ENCODE results near the gene PRICKLE2. TPM values are rescaled to one million over a fixed set of nuclear protein-coding genes. Genes with fewer than 3 reads are reported as not detected.

PRICKLE2 gene
- total RNA-seq, 1 experiment from 2014 or later: 9.6 TPM

DNA sequence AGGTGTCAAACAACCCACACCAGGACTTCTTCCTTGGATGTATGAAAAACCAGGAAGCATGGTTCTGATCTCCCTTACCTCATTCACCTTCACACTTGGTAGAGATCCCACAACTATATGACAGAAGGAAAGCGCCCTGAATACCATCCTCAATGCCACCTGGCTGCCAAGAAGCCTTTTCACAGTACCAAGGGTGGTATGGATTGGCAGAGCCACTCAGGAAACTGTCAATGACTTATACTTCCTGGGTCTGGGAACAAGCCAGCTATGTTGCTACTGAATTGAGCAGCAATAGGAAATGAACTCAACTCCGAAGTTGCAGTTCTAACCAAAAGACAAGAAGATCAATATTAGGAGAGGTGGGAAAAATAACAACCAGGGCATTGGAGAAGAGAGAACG is 129.5 kb downstream of the PRICKLE2 start:
- H3K4me1 Mint-ChIP-seq (ENCODE audit: insufficient read depth, unreplicated experiment): no peaks in the 10 kb centered on the region
- peaks cover 5% of the 10 kb centered on the region for H3K36me3 Mint-ChIP-seq (ENCODE audit: insufficient read depth, unreplicated experiment)
- POLR2A ChIA-PET: interaction anchor here (0.9 kb wide), 1 partner anchor 10 kb away, joined by 3 read pairs; no protein-coding TSS in a partner anchor
- BruUV-seq (replicated peaks): no TSS peak
- no peaks in the 10 kb centered on the region for H3K9me3 Mint-ChIP-seq (ENCODE audit: unreplicated experiment)
- no peak overlapping the region for H3K4me3 Mint-ChIP-seq (ENCODE audit: unreplicated experiment)
- TF ChIP-seq, protein P1, sequence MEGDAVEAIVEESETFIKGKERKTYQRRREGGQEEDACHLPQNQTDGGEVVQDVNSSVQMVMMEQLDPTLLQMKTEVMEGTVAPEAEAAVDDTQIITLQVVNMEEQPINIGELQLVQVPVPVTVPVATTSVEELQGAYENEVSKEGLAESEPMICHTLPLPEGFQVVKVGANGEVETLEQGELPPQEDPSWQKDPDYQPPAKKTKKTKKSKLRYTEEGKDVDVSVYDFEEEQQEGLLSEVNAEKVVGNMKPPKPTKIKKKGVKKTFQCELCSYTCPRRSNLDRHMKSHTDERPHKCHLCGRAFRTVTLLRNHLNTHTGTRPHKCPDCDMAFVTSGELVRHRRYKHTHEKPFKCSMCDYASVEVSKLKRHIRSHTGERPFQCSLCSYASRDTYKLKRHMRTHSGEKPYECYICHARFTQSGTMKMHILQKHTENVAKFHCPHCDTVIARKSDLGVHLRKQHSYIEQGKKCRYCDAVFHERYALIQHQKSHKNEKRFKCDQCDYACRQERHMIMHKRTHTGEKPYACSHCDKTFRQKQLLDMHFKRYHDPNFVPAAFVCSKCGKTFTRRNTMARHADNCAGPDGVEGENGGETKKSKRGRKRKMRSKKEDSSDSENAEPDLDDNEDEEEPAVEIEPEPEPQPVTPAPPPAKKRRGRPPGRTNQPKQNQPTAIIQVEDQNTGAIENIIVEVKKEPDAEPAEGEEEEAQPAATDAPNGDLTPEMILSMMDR (IDR thresholded peaks at IDR 0.05; ENCODE audit: unreplicated experiment): no peak
- intact Hi-C loops (cut with micrococcal nuclease): no loop called here
- no peak for DNase-seq (ENCODE audit: unreplicated experiment)
- no peaks in the 10 kb centered on the region for H3K27me3 Mint-ChIP-seq (ENCODE audit: insufficient read depth, unreplicated experiment)
- H3K27ac Mint-ChIP-seq (ENCODE audit: low read depth, unreplicated experiment): no peak overlapping the region
- CTCF ChIA-PET: interaction anchor here (0.6 to 0.8 kb wide), 3 partner anchors 28 to 394 kb away, joined by 3 read pairs; no protein-coding TSS in a partner anchor

DNA sequence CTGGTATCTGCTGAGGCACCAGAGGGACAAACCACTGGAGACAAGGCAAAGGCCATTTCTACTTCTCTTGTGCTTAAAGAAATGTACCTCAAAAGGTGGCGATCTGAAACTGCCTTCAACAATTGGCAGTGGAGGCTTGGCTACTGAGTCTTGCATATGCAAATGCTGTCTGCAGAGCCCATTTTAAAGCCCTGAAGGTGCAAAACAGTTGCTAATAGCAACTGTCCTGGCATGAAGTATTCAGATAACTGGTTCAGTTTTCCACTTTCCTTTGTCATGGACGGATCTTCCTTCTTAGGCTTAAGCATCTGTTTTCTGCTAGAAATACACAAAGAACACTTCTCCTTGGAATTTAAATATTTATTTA is 130.6 kb downstream of the PRICKLE2 start:
- no peaks in the 10 kb centered on the region for H3K4me1 Mint-ChIP-seq (ENCODE audit: insufficient read depth, unreplicated experiment)
- BruUV-seq (replicated peaks): no TSS peak

DNA sequence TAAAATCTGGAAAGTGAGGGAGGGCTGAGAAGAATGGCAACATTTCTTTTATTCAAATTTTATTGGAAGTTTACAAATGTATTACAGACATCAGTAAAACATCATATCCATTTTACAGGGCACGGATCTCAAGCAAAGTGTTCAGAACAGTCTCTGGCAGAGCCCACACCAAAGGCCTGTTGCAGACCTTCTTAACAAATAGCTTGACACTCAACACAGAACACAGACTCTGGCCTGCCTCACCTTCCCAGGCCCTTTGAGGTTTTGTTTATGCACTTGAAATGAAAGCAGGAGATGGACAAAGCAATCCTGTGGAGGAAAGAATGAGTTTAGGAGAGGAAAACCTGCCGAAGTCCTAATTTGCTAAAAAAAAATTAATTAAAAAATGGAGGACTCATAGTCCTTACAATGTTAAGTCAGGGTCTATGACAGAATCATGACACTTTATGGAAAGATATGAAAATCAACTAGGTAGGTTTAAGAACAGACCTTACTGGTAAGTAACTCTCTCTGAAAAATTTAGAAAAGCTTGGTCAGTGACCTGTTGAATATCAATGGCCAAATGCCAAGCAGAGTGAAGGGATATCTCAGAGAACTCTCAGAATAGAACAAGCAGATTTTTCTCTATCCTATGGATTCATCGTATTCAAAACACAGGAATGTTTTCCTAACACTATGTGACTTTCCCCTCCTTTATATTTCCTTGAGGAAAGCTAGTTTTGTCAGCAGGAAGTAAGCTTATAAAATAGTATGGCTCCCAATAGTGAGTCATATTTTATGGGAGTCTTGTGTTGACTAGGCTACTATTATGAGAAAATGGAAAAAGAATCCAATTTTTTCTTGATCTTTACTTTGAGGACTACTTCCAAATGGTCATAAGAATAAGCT is 131.2 kb downstream of the PRICKLE2 start:
- no TSS peak for BruUV-seq (replicated peaks)
- intact Hi-C loops (cut with micrococcal nuclease): no loop called here
- no peaks in the 10 kb centered on the region for H3K27me3 Mint-ChIP-seq (ENCODE audit: insufficient read depth, unreplicated experiment)
- H3K4me1 Mint-ChIP-seq (ENCODE audit: insufficient read depth, unreplicated experiment): no peaks in the 10 kb centered on the region
- H3K9me3 Mint-ChIP-seq (ENCODE audit: unreplicated experiment): no peaks in the 10 kb centered on the region
- CTCF ChIA-PET: interaction anchor here (0.9 kb wide), 1 partner anchor 391 kb away, joined by 6 read pairs; no protein-coding TSS in a partner anchor
- TF ChIP-seq, protein P1 (IDR thresholded peaks at IDR 0.05; ENCODE audit: unreplicated experiment): no peak
- POLR2A ChIA-PET: no interaction called here
- H3K36me3 Mint-ChIP-seq (ENCODE audit: insufficient read depth, unreplicated experiment): peaks cover 5% of the 10 kb centered on the region
- no peak overlapping the region for H3K27ac Mint-ChIP-seq (ENCODE audit: low read depth, unreplicated experiment)
- DNase-seq (ENCODE audit: unreplicated experiment): no peak
- no peak overlapping the region for H3K4me3 Mint-ChIP-seq (ENCODE audit: unreplicated experiment)

More for the DNA sequence above, 130.6 kb downstream of the PRICKLE2 start:
- no peaks in the 10 kb centered on the region for H3K9me3 Mint-ChIP-seq (ENCODE audit: unreplicated experiment)
- H3K27me3 Mint-ChIP-seq (ENCODE audit: insufficient read depth, unreplicated experiment): no peaks in the 10 kb centered on the region
- CTCF ChIA-PET: interaction anchor here (0.9 kb wide), 1 partner anchor 390 kb away, joined by 6 read pairs; no protein-coding TSS in a partner anchor
- H3K4me3 Mint-ChIP-seq (ENCODE audit: unreplicated experiment): no peak overlapping the region
- H3K27ac Mint-ChIP-seq (ENCODE audit: low read depth, unreplicated experiment): no peak overlapping the region
- TF ChIP-seq, protein P1 (IDR thresholded peaks at IDR 0.05; ENCODE audit: unreplicated experiment): no peak
- DNase-seq (ENCODE audit: unreplicated experiment): no peak
- POLR2A ChIA-PET: no interaction called here
- peaks cover 5% of the 10 kb centered on the region for H3K36me3 Mint-ChIP-seq (ENCODE audit: insufficient read depth, unreplicated experiment)
- intact Hi-C loops (cut with micrococcal nuclease): no loop called here

DNA sequence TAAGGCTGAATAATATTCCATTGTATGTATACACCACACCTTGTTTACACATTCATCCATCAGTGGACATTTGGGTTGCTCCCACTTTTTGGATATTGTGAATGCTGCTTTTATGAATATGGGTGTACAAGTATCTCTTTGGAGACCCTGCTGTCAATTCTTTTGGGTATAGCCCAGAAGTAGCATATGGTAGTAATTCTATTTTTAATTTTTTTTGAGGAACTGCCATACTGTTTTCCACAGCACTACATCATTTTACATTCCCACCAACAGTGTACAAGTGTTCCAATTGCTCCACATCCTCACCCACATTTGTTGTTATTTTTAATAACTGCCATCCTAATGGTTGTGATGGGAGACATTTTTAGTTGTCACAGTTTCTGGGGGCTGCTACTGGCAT is 132.1 kb downstream of the PRICKLE2 start:
- ChIA-PET POLR2A (no interaction called here), CTCF (no interaction called here)
- no peaks in the 10 kb centered on the region for H3K4me1 Mint-ChIP-seq (ENCODE audit: insufficient read depth, unreplicated experiment)
- H3K27me3 Mint-ChIP-seq (ENCODE audit: insufficient read depth, unreplicated experiment): no peaks in the 10 kb centered on the region
- BruUV-seq (replicated peaks): no TSS peak
- H3K9me3 Mint-ChIP-seq (ENCODE audit: unreplicated experiment): no peaks in the 10 kb centered on the region
- H3K27ac Mint-ChIP-seq (ENCODE audit: low read depth, unreplicated experiment): no peak overlapping the region
- intact Hi-C loops (cut with micrococcal nuclease): no loop called here
- no peak for DNase-seq (ENCODE audit: unreplicated experiment)
- no peak overlapping the region for H3K4me3 Mint-ChIP-seq (ENCODE audit: unreplicated experiment)
- TF ChIP-seq, protein P1 (IDR thresholded peaks at IDR 0.05; ENCODE audit: unreplicated experiment): no peak
- H3K36me3 Mint-ChIP-seq (ENCODE audit: insufficient read depth, unreplicated experiment): peaks cover 5% of the 10 kb centered on the region

All from MCF 10A (cell line).